Panc1 (cell line): ENCODE measurements around the gene ALKAL2. TPM values are rescaled to one million over a fixed set of nuclear protein-coding genes. Genes with fewer than 3 reads are reported as not detected.

ENCODE experiments used
- ATAC-seq: fragments of 200-7000 bp; cut with Tn5 transposase; 2 replicates; pipeline ENCODE4 v1.9.1; 2020; ENCODE audit warnings: mild to moderate bottlenecking, moderate library complexity
- BruUV-seq: library from RNA; stranded (reverse); fragments of 400-500 nt; replicated peaks from 2 replicates; lab custom pipeline; 2021; lab: Mats Ljungman, UMichigan
- CTCF ChIA-PET: fragments of 300-600 bp; sonication (Branson Sonifier 250); formaldehyde crosslinking; loops from one replicate; lab custom pipeline; 2022; ENCODE audit warnings: antibody characterized with exemption; lab: Charles Lee
- POLR2A ChIA-PET: fragments of 300-600 bp; sonication (Branson Sonifier 250); formaldehyde crosslinking; loops from one replicate; lab custom pipeline; 2022; ENCODE audit warnings: antibody characterized with exemption; lab: Charles Lee
- DNase-seq: peaks from one replicate; pipeline ENCODE4 v3.0.0-alpha.2; 2010; ENCODE audit warnings: low read depth, low spot score
- H3K27ac ChIP-seq: 2 replicates; pipeline ENCODE4 v1.5.1; 2011; ENCODE audit warnings: mild to moderate bottlenecking, low read length, inconsistent platforms
- H3K27me3 ChIP-seq: fragments of 200-500 bp; sonication (Bioruptor generic); 2 replicates; pipeline ENCODE4 v1.6.0; 2014; ENCODE audit warnings: low read length, inconsistent platforms; ENCODE audit not compliant: control insufficient read depth, insufficient read depth
- H3K36me3 ChIP-seq: fragments of 200-500 bp; sonication (Bioruptor generic); 2 replicates; pipeline ENCODE4 v1.5.1; 2014; ENCODE audit warnings: inconsistent platforms, mild to moderate bottlenecking, low read length, moderate library complexity; ENCODE audit not compliant: control insufficient read depth, insufficient read depth
- H3K4me1 ChIP-seq: 2 replicates; pipeline ENCODE4 v1.5.1; 2011; ENCODE audit warnings: inconsistent platforms, mild to moderate bottlenecking, low read length, moderate library complexity; ENCODE audit not compliant: control insufficient read depth, insufficient read depth
- H3K4me3 ChIP-seq, 2 experiments: 2 replicates each; pipeline ENCODE4 v1.5.1; 2011 to 2012; ENCODE audit warnings: low read depth in 2 of 2, low read length in 2 of 2, mild to moderate bottlenecking in 2 of 2, inconsistent platforms in 1 of 2, moderate library complexity in 1 of 2
- H3K9me3 ChIP-seq: fragments of 200-500 bp; sonication (Bioruptor generic); 2 replicates; pipeline ENCODE4 v1.5.1; 2014; ENCODE audit warnings: low read depth, mild to moderate bottlenecking, inconsistent platforms, low read length, moderate library complexity; ENCODE audit not compliant: control insufficient read depth, insufficient read depth
- POLR2AphosphoS5 ChIP-seq: IDR thresholded peaks from 2 replicates; pipeline ENCODE4 v1.6.1; 2012; ENCODE audit warnings: mild to moderate bottlenecking, low read depth, low read length, moderate library complexity
- SIN3A ChIP-seq: IDR thresholded peaks from 2 replicates; pipeline ENCODE4 v1.6.1; 2012; ENCODE audit warnings: low read depth, mild to moderate bottlenecking, low read length, moderate library complexity, borderline replicate concordance; ENCODE audit not compliant: insufficient read depth
- TCF7L2 ChIP-seq: IDR thresholded peaks from 2 replicates; pipeline ENCODE4 v1.6.1; 2011; ENCODE audit warnings: mild to moderate bottlenecking, low read depth, low read length, inconsistent platforms
- in situ Hi-C: cut with HindIII; loops from 2 replicates; pipeline ENCODE4 v1.10.0; 2016; ENCODE audit warnings: low sequenced_read_pairs, low pct_unique_long_range_greater_than_20kb
- intact Hi-C: fragments of 100-400 bp; cut with micrococcal nuclease; formaldehyde crosslinking; loops from one replicate; pipeline ENCODE4 v1.10.0; 2022; ENCODE audit not compliant: unreplicated experiment
- total RNA-seq: library from RNA; stranded (reverse); gene quantifications from one replicate; pipeline ENCODE4 v1.2.1, GENCODE V29; 2021; ENCODE audit not compliant: unreplicated experiment
- TF ChIP-seq, protein P1 (sequence below), 2 experiments: IDR thresholded peaks; 2 replicates each; pipeline ENCODE4 v1.6.1; 2011 to 2012; ENCODE audit warnings: low read depth in 2 of 2, control low read depth in 1 of 2, low read length in 1 of 2, mild to moderate bottlenecking in 1 of 2, moderate library complexity in 1 of 2; ENCODE audit not compliant: insufficient read depth in 1 of 2
- TF ChIP-seq, protein P2 (sequence below): fragments of 450-650 bp; IDR thresholded peaks from 2 replicates; pipeline ENCODE4 v1.5.1; 2017; ENCODE audit warnings: mild to moderate bottlenecking

Gene ALKAL2
- total RNA-seq, 1 experiment from 2014 or later, result not detected

DNA sequence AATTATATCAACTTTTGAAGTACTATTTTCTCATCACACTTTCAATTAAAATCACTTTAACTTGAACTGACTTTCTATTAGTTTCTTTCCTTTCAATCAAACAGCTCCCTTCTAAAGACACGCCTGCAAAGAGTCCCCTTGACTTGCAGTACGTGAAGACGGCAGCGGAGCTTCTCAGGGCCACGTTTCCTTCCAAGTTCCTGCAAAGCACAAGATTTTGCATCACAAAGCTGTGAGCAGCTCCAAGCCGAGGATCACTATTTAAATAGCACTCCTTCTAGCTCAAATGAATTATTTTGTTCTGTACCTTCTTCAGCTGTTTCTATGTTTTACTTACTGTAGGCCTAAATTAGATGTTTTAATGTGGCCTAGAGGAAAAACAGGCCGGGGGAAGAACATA, 54.9 kb downstream of the ALKAL2 start:
- ATAC-seq (no peak), DNase-seq (no peak)
- in situ Hi-C loops, result no loop called here
- CTCF ChIA-PET, result no interaction called here
- H3K4me3 ChIP-seq, result no peak overlapping the region
- POLR2A ChIA-PET, result no interaction called here
- no peak overlapping the region for H3K27ac ChIP-seq
- H3K9me3 ChIP-seq, result no peaks in the 10 kb centered on the region
- no peaks in the 10 kb centered on the region for H3K36me3 ChIP-seq
- no TSS peak for BruUV-seq
- TF ChIP-seq, protein P1, sequence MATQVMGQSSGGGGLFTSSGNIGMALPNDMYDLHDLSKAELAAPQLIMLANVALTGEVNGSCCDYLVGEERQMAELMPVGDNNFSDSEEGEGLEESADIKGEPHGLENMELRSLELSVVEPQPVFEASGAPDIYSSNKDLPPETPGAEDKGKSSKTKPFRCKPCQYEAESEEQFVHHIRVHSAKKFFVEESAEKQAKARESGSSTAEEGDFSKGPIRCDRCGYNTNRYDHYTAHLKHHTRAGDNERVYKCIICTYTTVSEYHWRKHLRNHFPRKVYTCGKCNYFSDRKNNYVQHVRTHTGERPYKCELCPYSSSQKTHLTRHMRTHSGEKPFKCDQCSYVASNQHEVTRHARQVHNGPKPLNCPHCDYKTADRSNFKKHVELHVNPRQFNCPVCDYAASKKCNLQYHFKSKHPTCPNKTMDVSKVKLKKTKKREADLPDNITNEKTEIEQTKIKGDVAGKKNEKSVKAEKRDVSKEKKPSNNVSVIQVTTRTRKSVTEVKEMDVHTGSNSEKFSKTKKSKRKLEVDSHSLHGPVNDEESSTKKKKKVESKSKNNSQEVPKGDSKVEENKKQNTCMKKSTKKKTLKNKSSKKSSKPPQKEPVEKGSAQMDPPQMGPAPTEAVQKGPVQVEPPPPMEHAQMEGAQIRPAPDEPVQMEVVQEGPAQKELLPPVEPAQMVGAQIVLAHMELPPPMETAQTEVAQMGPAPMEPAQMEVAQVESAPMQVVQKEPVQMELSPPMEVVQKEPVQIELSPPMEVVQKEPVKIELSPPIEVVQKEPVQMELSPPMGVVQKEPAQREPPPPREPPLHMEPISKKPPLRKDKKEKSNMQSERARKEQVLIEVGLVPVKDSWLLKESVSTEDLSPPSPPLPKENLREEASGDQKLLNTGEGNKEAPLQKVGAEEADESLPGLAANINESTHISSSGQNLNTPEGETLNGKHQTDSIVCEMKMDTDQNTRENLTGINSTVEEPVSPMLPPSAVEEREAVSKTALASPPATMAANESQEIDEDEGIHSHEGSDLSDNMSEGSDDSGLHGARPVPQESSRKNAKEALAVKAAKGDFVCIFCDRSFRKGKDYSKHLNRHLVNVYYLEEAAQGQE (IDR thresholded peaks at IDR 0.05; ENCODE audit: insufficient read depth in 1 of 2, low read depth in 2 of 2, low read length in 1 of 2), result no peak
- TF ChIP-seq POLR2AphosphoS5 (no peak), SIN3A (no peak), TCF7L2 (no peak)
- TF ChIP-seq, protein P2, sequence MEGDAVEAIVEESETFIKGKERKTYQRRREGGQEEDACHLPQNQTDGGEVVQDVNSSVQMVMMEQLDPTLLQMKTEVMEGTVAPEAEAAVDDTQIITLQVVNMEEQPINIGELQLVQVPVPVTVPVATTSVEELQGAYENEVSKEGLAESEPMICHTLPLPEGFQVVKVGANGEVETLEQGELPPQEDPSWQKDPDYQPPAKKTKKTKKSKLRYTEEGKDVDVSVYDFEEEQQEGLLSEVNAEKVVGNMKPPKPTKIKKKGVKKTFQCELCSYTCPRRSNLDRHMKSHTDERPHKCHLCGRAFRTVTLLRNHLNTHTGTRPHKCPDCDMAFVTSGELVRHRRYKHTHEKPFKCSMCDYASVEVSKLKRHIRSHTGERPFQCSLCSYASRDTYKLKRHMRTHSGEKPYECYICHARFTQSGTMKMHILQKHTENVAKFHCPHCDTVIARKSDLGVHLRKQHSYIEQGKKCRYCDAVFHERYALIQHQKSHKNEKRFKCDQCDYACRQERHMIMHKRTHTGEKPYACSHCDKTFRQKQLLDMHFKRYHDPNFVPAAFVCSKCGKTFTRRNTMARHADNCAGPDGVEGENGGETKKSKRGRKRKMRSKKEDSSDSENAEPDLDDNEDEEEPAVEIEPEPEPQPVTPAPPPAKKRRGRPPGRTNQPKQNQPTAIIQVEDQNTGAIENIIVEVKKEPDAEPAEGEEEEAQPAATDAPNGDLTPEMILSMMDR, result no peak
- H3K27me3 ChIP-seq, result no peaks in the 10 kb centered on the region
- intact Hi-C loops, result no loop called here
- H3K4me1 ChIP-seq, result no peaks in the 10 kb centered on the region

- in situ Hi-C loops, result no loop called here
- no peak overlapping the region for H3K27ac ChIP-seq
- TF ChIP-seq, protein P1 (IDR thresholded peaks at IDR 0.05; ENCODE audit: insufficient read depth in 1 of 2, low read depth in 2 of 2, low read length in 1 of 2), result no peak
- TF ChIP-seq POLR2AphosphoS5 (no peak), TCF7L2 (no peak), SIN3A (no peak)
- TF ChIP-seq, protein P2, result no peak
These were observed 56.2 kb downstream of the ALKAL2 start for GRCh38 chr2:231521-232185.

More at GRCh38 chr2:231521-232185, 56.2 kb downstream of the ALKAL2 start:
- ChIA-PET POLR2A (no interaction called here), CTCF (no interaction called here)
- no peak for ATAC-seq
- H3K27me3 ChIP-seq, result no peaks in the 10 kb centered on the region
- H3K9me3 ChIP-seq, result no peaks in the 10 kb centered on the region
- BruUV-seq, result no TSS peak
- no peak overlapping the region for H3K4me3 ChIP-seq
- intact Hi-C loops, result no loop called here
- DNase-seq, result no peak
- H3K36me3 ChIP-seq, result no peaks in the 10 kb centered on the region
- H3K4me1 ChIP-seq, result no peaks in the 10 kb centered on the region
